ENCODE measurements around the gene COX10. TPM values are rescaled to one million over a fixed set of nuclear protein-coding genes. Genes with fewer than 3 reads are reported as not detected.

Gene COX10
- total RNA-seq, 2 donors from 2014 or later: 8.7 to 26.5 TPM

- ATAC-seq (ENCODE audit: insufficient number of reproducible peaks, low FRiP score, low read depth): no peak
- no peaks in the 10 kb centered on the region for H3K4me1 ChIP-seq (ENCODE audit: control insufficient read depth in 1 of 2, low read depth in 2 of 2)
These were observed 128.3 kb downstream of the COX10 start for GRCh38 chr17:14197586-14197985.

GRCh38 chr17:14198013-14198412 is 128.7 kb downstream of the COX10 start:
- Histone ChIP-seq H3K36me3 (no peaks in the 10 kb centered on the region), H3K4me1 (ENCODE audit: control insufficient read depth in 1 of 2, low read depth in 2 of 2) (no peaks in the 10 kb centered on the region), H3K4me3 (no peak overlapping the region), H3K27me3 (replicated peaks; ENCODE audit: insufficient read depth) (no peaks in the 10 kb centered on the region), H3K9me3 (no peaks in the 10 kb centered on the region), H3K27ac (no peak overlapping the region)
- DNase-seq (ENCODE audit: low spot score) (no peak), ATAC-seq (ENCODE audit: insufficient number of reproducible peaks, low FRiP score, low read depth) (no peak)
- no peak for TF ChIP-seq CTCF (IDR thresholded peaks at IDR 0.05)

More at GRCh38 chr17:14197586-14197985, 128.3 kb downstream of the COX10 start:
- Histone ChIP-seq H3K27ac (no peak overlapping the region), H3K4me3 (no peak overlapping the region), H3K9me3 (no peaks in the 10 kb centered on the region), H3K27me3 (replicated peaks; ENCODE audit: insufficient read depth) (no peaks in the 10 kb centered on the region), H3K36me3 (no peaks in the 10 kb centered on the region)
- no peak for TF ChIP-seq CTCF (IDR thresholded peaks at IDR 0.05)
- DNase-seq (ENCODE audit: low spot score): no peak

- no peak for ATAC-seq (ENCODE audit: insufficient number of reproducible peaks, low FRiP score, low read depth)
- H3K9me3 ChIP-seq: no peaks in the 10 kb centered on the region
- no peak overlapping the region for H3K4me3 ChIP-seq
- H3K36me3 ChIP-seq: no peaks in the 10 kb centered on the region
- no peaks in the 10 kb centered on the region for H3K4me1 ChIP-seq (ENCODE audit: control insufficient read depth in 1 of 2, low read depth in 2 of 2)
- H3K27ac ChIP-seq: no peak overlapping the region
- H3K27me3 ChIP-seq (replicated peaks; ENCODE audit: insufficient read depth): no peaks in the 10 kb centered on the region
- DNase-seq (ENCODE audit: low spot score): no peak
- TF ChIP-seq CTCF (IDR thresholded peaks at IDR 0.05): no peak
These were observed 129.3 kb downstream of the COX10 start for GRCh38 chr17:14198575-14198974.

GRCh38 chr17:14199601-14200000 is 130.3 kb downstream of the COX10 start:
- Histone ChIP-seq H3K27ac (no peak overlapping the region), H3K9me3 (no peaks in the 10 kb centered on the region), H3K27me3 (replicated peaks; ENCODE audit: insufficient read depth) (no peaks in the 10 kb centered on the region), H3K4me3 (no peak overlapping the region), H3K4me1 (ENCODE audit: control insufficient read depth in 1 of 2, low read depth in 2 of 2) (no peaks in the 10 kb centered on the region), H3K36me3 (no peaks in the 10 kb centered on the region)
- TF ChIP-seq CTCF (IDR thresholded peaks at IDR 0.05): no peak
- no peak for DNase-seq (ENCODE audit: low spot score)
- no peak for ATAC-seq (ENCODE audit: insufficient number of reproducible peaks, low FRiP score, low read depth)

GRCh38 chr17:14200354-14200753 is 131.1 kb downstream of the COX10 start:
- no peak for TF ChIP-seq CTCF (IDR thresholded peaks at IDR 0.05)

More at GRCh38 chr17:14200354-14200753, 131.1 kb downstream of the COX10 start:
- Histone ChIP-seq H3K9me3 (no peaks in the 10 kb centered on the region), H3K36me3 (no peaks in the 10 kb centered on the region), H3K4me1 (ENCODE audit: control insufficient read depth in 1 of 2, low read depth in 2 of 2) (no peaks in the 10 kb centered on the region), H3K27ac (no peak overlapping the region), H3K4me3 (no peak overlapping the region), H3K27me3 (replicated peaks; ENCODE audit: insufficient read depth) (no peaks in the 10 kb centered on the region)
- DNase-seq (ENCODE audit: low spot score): no peak
- ATAC-seq (ENCODE audit: insufficient number of reproducible peaks, low FRiP score, low read depth): no peak
